NCI-H146 treated with DMSO at 0.1 percent for 48 hours (cell line): ENCODE results near the gene PCSK9.

Experiments
- DNase-seq: peaks from one replicate; lab custom pipeline; 2025; ENCODE audit not compliant: unreplicated experiment; lab: John Stamatoyannopoulos, UW

PCSK9 gene

GRCh38 chr1:55057956-55058298, 18.6 kb downstream of the PCSK9 start:
- DNase-seq: no peak

- DNase-seq: no peak
Measured at GRCh38 chr1:55059302-55060132, 20.2 kb downstream of the PCSK9 start.

GRCh38 chr1:55060133-55060999, 21.0 kb downstream of the PCSK9 start:
- DNase-seq: no peak

GRCh38 chr1:55061000-55061705, 21.8 kb downstream of the PCSK9 start:
- no peak for DNase-seq

- no peak for DNase-seq
Measured at GRCh38 chr1:55061706-55062321, 22.5 kb downstream of the PCSK9 start.

GRCh38 chr1:55062801-55063576, 23.6 kb downstream of the PCSK9 start:
- no peak for DNase-seq

GRCh38 chr1:55063577-55063942, 24.2 kb downstream of the PCSK9 start:
- no peak for DNase-seq

- no peak for DNase-seq
Measured at GRCh38 chr1:55064071-55064581, 24.8 kb downstream of the PCSK9 start.

- no peak for DNase-seq
Measured at GRCh38 chr1:55064861-55065263, 25.5 kb downstream of the PCSK9 start.

GRCh38 chr1:55065648-55066047, 26.3 kb downstream of the PCSK9 start:
- no peak for DNase-seq

GRCh38 chr1:55067022-55067778, 27.9 kb downstream of the PCSK9 start:
- DNase-seq: no peak

GRCh38 chr1:55067914-55068313, 28.6 kb downstream of the PCSK9 start:
- DNase-seq: no peak

GRCh38 chr1:55068638-55069037, 29.3 kb downstream of the PCSK9 start:
- DNase-seq: no peak

- DNase-seq: no peak
Measured at GRCh38 chr1:55069280-55069679, 29.9 kb downstream of the PCSK9 start.

GRCh38 chr1:55070293-55071164, 31.2 kb downstream of the PCSK9 start:
- DNase-seq: no peak

- peak; percentile 5 for DNase-seq
Measured at GRCh38 chr1:55071477-55071876, 32.1 kb downstream of the PCSK9 start.

- no peak for DNase-seq
Measured at GRCh38 chr1:55073187-55073916, 34.0 kb downstream of the PCSK9 start.

GRCh38 chr1:55074455-55074854, 35.1 kb downstream of the PCSK9 start:
- no peak for DNase-seq
